GM23338 (cell line): ENCODE data around the gene PABPC1L. TPM values are rescaled to one million over a fixed set of nuclear protein-coding genes. Genes with fewer than 3 reads are reported as not detected.

Experiments used
- ATAC-seq: fragments of 200-7000 bp; cut with Tn5 transposase; 3 replicates; pipeline ENCODE4 v1.9.1; 2020
- DNase-seq: peaks from one replicate; pipeline ENCODE4 v3.0.0-alpha.2; 2015; ENCODE audit warnings: low spot score
- H2AFZ ChIP-seq: fragments of 200-600 bp; sonication (generic); 2 replicates; pipeline ENCODE4 v1.8.0; 2016; ENCODE audit warnings: antibody characterized with exemption, mild to moderate bottlenecking, moderate library complexity
- H3F3A ChIP-seq: fragments of 200-600 bp; sonication (generic); replicated peaks from 2 replicates; pipeline ENCODE4 v1.8.0; 2017; ENCODE audit warnings: antibody characterized with exemption, mixed run types, low read depth
- H3K27ac ChIP-seq: fragments of 200-600 bp; sonication (generic); 2 replicates; pipeline ENCODE4 v1.6.1; 2016; ENCODE audit warnings: low read depth
- H3K27me3 ChIP-seq: fragments of 200-600 bp; sonication (generic); 2 replicates; pipeline ENCODE4 v1.8.0; 2016; ENCODE audit warnings: mild to moderate bottlenecking, mixed run types, moderate library complexity; ENCODE audit not compliant: insufficient read depth
- H3K36me3 ChIP-seq: fragments of 200-600 bp; sonication (generic); 2 replicates; pipeline ENCODE4 v1.8.0; 2016; ENCODE audit warnings: mild to moderate bottlenecking; ENCODE audit not compliant: insufficient read depth
- H3K4me1 ChIP-seq: fragments of 200-600 bp; sonication (generic); 2 replicates; pipeline ENCODE4 v1.8.0; 2016; ENCODE audit warnings: mild to moderate bottlenecking, moderate library complexity; ENCODE audit not compliant: insufficient read depth
- H3K4me2 ChIP-seq: fragments of 200-600 bp; sonication (generic); 2 replicates; pipeline ENCODE4 v1.7.1; 2017; ENCODE audit warnings: mixed run types
- H3K4me3 ChIP-seq: fragments of 200-600 bp; sonication (generic); 2 replicates; pipeline ENCODE4 v1.6.1; 2016; ENCODE audit warnings: mixed run types
- H3K79me2 ChIP-seq: fragments of 200-600 bp; sonication (generic); replicated peaks from 2 replicates; pipeline ENCODE4 v1.8.0; 2017; ENCODE audit warnings: mild to moderate bottlenecking; ENCODE audit not compliant: insufficient read depth
- H3K9me2 ChIP-seq: fragments of 200-600 bp; sonication (generic); 2 replicates; pipeline ENCODE4 v1.8.0; 2017; ENCODE audit not compliant: insufficient read depth
- H4K20me1 ChIP-seq: fragments of 200-600 bp; sonication (generic); replicated peaks from 2 replicates; pipeline ENCODE4 v1.8.0; 2017; ENCODE audit warnings: mild to moderate bottlenecking; ENCODE audit not compliant: insufficient read depth
- H3K27ac Mint-ChIP-seq: 2 replicates; pipeline ENCODE4 v1.8.0; 2020; ENCODE audit warnings: inconsistent platforms, mild to moderate bottlenecking, moderate library complexity, mixed read lengths
- H3K27me3 Mint-ChIP-seq: 3 replicates; pipeline ENCODE4 v1.8.0; 2022; ENCODE audit warnings: low read depth, mild to moderate bottlenecking, moderate library complexity, mixed read lengths, inconsistent platforms; ENCODE audit not compliant: insufficient read depth, poor library complexity
- H3K36me3 Mint-ChIP-seq: 3 replicates; pipeline ENCODE4 v1.8.0; 2021; ENCODE audit warnings: low read depth, mild to moderate bottlenecking, inconsistent platforms, moderate library complexity, mixed read lengths
- H3K4me1 Mint-ChIP-seq: 3 replicates; pipeline ENCODE4 v1.8.0; 2020; ENCODE audit warnings: mild to moderate bottlenecking, inconsistent platforms, mixed read lengths
- H3K4me3 Mint-ChIP-seq: 3 replicates; pipeline ENCODE4 v1.8.0; 2021; ENCODE audit warnings: moderate library complexity, mild to moderate bottlenecking, inconsistent platforms, mixed read lengths
- H3K9me3 Mint-ChIP-seq: 3 replicates; pipeline ENCODE4 v1.8.0; 2020; ENCODE audit warnings: moderate library complexity, mild to moderate bottlenecking, inconsistent platforms, mixed read lengths
- CREB1 ChIP-seq: fragments of 250-450 bp; sonication (Bioruptor Pico); IDR thresholded peaks from 2 replicates; pipeline ENCODE4 v1.5.0; 2020; ENCODE audit warnings: low read depth, mild to moderate bottlenecking, moderate library complexity
- EZH2 ChIP-seq: fragments of 200-600 bp; sonication (generic); IDR thresholded peaks from one replicate; pipeline ENCODE4 v1.8.0; 2017; ENCODE audit warnings: antibody characterized with exemption, mild to moderate bottlenecking, low read depth; ENCODE audit not compliant: unreplicated experiment
- EZH2phosphoT487 ChIP-seq: fragments of 200-600 bp; sonication (generic); IDR thresholded peaks from one replicate; pipeline ENCODE4 v1.8.1; 2018; ENCODE audit warnings: antibody characterized with exemption; ENCODE audit not compliant: unreplicated experiment
- STAT1 ChIP-seq: IDR thresholded peaks from one replicate; pipeline ENCODE4 v1.6.1; 2016; ENCODE audit warnings: antibody characterized with exemption; ENCODE audit not compliant: unreplicated experiment
- ZNF114 ChIP-seq: fragments of 250-450 bp; sonication (Bioruptor Pico); IDR thresholded peaks from 2 replicates; pipeline ENCODE4 v1.5.0; 2020; ENCODE audit warnings: mild to moderate bottlenecking, moderate library complexity
- polyA plus RNA-seq: library from polyadenylated mRNA; unstranded; fragments of >200 nt; fragmentation: Nextera tagmentation; extraction: Ambion mirVana; gene quantifications from 2 replicates; pipeline ENCODE4 v1.2.1, GENCODE V29; 2016
- total RNA-seq: library from RNA; depleted of rRNA; stranded (reverse); fragments of >200 nt; shearing (Covaris generic); gene quantifications from 2 replicates; pipeline ENCODE4 v1.2.3, GENCODE V29; 2014
- TF ChIP-seq, protein P1 (sequence below), 2 experiments: fragments of 200-600 bp in 1 of 2; sonication (generic) in 1 of 2; conservative IDR thresholded peaks; 2 replicates each; pipeline versions ENCODE4 v1.5.1 to v1.6.1; 2016 to 2017; ENCODE audit warnings: antibody characterized with exemption in 2 of 2, low read depth in 2 of 2, mild to moderate bottlenecking in 2 of 2, moderate library complexity in 1 of 2

Gene PABPC1L
- total and polyA plus RNA-seq, 2 experiments from 2014 or later: 44.4 to 49.1 TPM

DNA sequence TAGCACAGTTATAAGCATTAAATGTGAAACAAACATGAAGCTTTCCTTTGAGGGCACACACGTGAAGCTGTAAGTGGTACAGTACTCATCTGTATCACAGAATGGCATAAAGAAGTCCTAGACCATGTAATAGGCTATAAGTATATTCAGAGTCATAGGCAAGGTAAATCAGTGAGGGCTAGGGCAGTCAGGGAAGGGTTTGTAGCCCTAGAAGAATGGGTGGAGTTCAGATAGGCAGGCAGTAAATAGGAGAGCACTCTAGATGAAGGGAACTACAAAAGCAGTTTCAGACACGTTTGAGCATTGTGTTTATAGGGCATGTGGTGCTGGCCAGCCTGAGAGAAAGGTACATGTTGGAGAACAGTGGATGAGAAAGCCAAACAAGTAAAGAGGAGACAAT, 14.9 kb upstream of the PABPC1L start:
- H3K4me2 ChIP-seq: no peak overlapping the region
- Mint-ChIP-seq H3K9me3 (no peaks in the 10 kb centered on the region), H3K27ac (no peak overlapping the region), H3K36me3 (peaks cover 14% of the 10 kb centered on the region), H3K4me3 (no peak overlapping the region), H3K4me1 (peaks cover 14% of the 10 kb centered on the region), H3K27me3 (peaks cover 7% of the 10 kb centered on the region)
- H3F3A ChIP-seq: no peaks in the 10 kb centered on the region
- H3K9me2 ChIP-seq: no peaks in the 10 kb centered on the region
- peaks cover 6% of the 10 kb centered on the region; the same call in 1 of the 2 replicates for H3K36me3 ChIP-seq
- 0 out of 2 replicates have a peak, but pooled peaks cover 3% of the 10 kb centered on the region for H3K4me1 ChIP-seq
- peaks cover 84% of the 10 kb centered on the region for H4K20me1 ChIP-seq
- no peak for TF ChIP-seq ZNF114
- no peak overlapping the region for H3K27ac ChIP-seq
- no peak overlapping the region for H3K4me3 ChIP-seq
- no peaks in the 10 kb centered on the region for H3K27me3 ChIP-seq
- H3K79me2 ChIP-seq: peaks cover 100% of the 10 kb centered on the region
- no peak overlapping the region for H2AFZ ChIP-seq
- ATAC-seq (no peak), DNase-seq (no peak)

- Histone ChIP-seq H3K4me3 (no peak overlapping the region), H3K4me2 (no peak overlapping the region), H3K27me3 (no peaks in the 10 kb centered on the region), H3K4me1 (0 out of 2 replicates have a peak, but pooled peaks cover 3% of the 10 kb centered on the region), H2AFZ (no peak overlapping the region), H3K27ac (no peak overlapping the region), H3K36me3 (peaks cover 9% of the 10 kb centered on the region; the same call in 1 of the 2 replicates), H3F3A (no peaks in the 10 kb centered on the region), H3K9me2 (no peaks in the 10 kb centered on the region), H4K20me1 (peaks cover 89% of the 10 kb centered on the region), H3K79me2 (peaks cover 100% of the 10 kb centered on the region)
- no peak for TF ChIP-seq STAT1
- TF ChIP-seq EZH2: no peak
- TF ChIP-seq CREB1 (CRISPR knock-in tag): no peak
- no peaks in the 10 kb centered on the region for H3K9me3 Mint-ChIP-seq
- DNase-seq: no peak
- peaks cover 22% of the 10 kb centered on the region for H3K36me3 Mint-ChIP-seq
- peaks cover 7% of the 10 kb centered on the region for H3K27me3 Mint-ChIP-seq
- H3K4me3 Mint-ChIP-seq: no peak overlapping the region
- peaks cover 14% of the 10 kb centered on the region for H3K4me1 Mint-ChIP-seq
- H3K27ac Mint-ChIP-seq: no peak overlapping the region
- no peak for ATAC-seq
Observed at GRCh38 chr20:44896583-44896982, 13.3 kb upstream of the PABPC1L start.

GRCh38 chr20:44897133-44897532, 12.7 kb upstream of the PABPC1L start:
- Histone ChIP-seq H3K79me2 (peaks cover 100% of the 10 kb centered on the region), H3K9me2 (no peaks in the 10 kb centered on the region), H3K4me1 (0 out of 2 replicates have a peak, but pooled peaks cover 3% of the 10 kb centered on the region), H3K4me3 (no peak overlapping the region), H4K20me1 (peaks cover 89% of the 10 kb centered on the region), H3K4me2 (no peak overlapping the region), H3K36me3 (peaks cover 14% of the 10 kb centered on the region), H3K27ac (no peak overlapping the region), H2AFZ (no peak overlapping the region), H3F3A (no peaks in the 10 kb centered on the region), H3K27me3 (no peaks in the 10 kb centered on the region)
- Mint-ChIP-seq H3K27me3 (peaks cover 7% of the 10 kb centered on the region), H3K4me1 (peaks cover 14% of the 10 kb centered on the region), H3K36me3 (peaks cover 21% of the 10 kb centered on the region), H3K27ac (no peak overlapping the region), H3K4me3 (no peak overlapping the region), H3K9me3 (no peaks in the 10 kb centered on the region)
- ATAC-seq (no peak), DNase-seq (no peak)
- TF ChIP-seq EZH2phosphoT487: no peak
- TF ChIP-seq, protein P1, sequence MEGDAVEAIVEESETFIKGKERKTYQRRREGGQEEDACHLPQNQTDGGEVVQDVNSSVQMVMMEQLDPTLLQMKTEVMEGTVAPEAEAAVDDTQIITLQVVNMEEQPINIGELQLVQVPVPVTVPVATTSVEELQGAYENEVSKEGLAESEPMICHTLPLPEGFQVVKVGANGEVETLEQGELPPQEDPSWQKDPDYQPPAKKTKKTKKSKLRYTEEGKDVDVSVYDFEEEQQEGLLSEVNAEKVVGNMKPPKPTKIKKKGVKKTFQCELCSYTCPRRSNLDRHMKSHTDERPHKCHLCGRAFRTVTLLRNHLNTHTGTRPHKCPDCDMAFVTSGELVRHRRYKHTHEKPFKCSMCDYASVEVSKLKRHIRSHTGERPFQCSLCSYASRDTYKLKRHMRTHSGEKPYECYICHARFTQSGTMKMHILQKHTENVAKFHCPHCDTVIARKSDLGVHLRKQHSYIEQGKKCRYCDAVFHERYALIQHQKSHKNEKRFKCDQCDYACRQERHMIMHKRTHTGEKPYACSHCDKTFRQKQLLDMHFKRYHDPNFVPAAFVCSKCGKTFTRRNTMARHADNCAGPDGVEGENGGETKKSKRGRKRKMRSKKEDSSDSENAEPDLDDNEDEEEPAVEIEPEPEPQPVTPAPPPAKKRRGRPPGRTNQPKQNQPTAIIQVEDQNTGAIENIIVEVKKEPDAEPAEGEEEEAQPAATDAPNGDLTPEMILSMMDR (conservative IDR thresholded peaks at IDR 0.05; ENCODE audit: low read depth in 2 of 2): no peak
- TF ChIP-seq ZNF114: no peak
